ENCODE results near the gene TRIM32. TPM values are rescaled to one million over a fixed set of nuclear protein-coding genes. Genes with fewer than 3 reads are reported as not detected.

TRIM32 gene
- polyA plus RNA-seq, 1 donor (not counting 4 experiments of a cell fraction or from before 2014, with no cell fraction given): 21.3 TPM

- no peaks in the 10 kb centered on the region for H3K27me3 ChIP-seq (ENCODE audit: control insufficient read depth, extremely low read depth, insufficient read depth, low read length)
- H4K20me1 ChIP-seq (ENCODE audit: control insufficient read depth, extremely low read depth, insufficient read depth, low read length): no peaks in the 10 kb centered on the region
- TF ChIP-seq CTCF (optimal IDR thresholded peaks at IDR 0.05 in 1 of 3, IDR thresholded peaks at IDR 0.05 in 1 of 3, conservative IDR thresholded peaks at IDR 0.05 in 1 of 3; ENCODE audit: extremely low read depth in 1 of 3, insufficient read depth in 2 of 3, low read length in 3 of 3) (no peak), EZH2 (IDR thresholded peaks at IDR 0.05; ENCODE audit: low read length) (no peak)
- no peaks in the 10 kb centered on the region for H3K9me3 ChIP-seq (ENCODE audit: control insufficient read depth, low read depth, low read length)
- no peaks in the 10 kb centered on the region for H3K9me1 ChIP-seq (ENCODE audit: control insufficient read depth, extremely low read depth, insufficient read depth, low read length)
- DNase-seq (ENCODE audit: low read depth, low spot score) (no peak), FAIRE-seq (no peak)
- peaks cover 40% of the 10 kb centered on the region for H3K4me1 ChIP-seq (ENCODE audit: control insufficient read depth, extremely low read depth, insufficient read depth, low read length)
- H3K9ac ChIP-seq (ENCODE audit: control insufficient read depth, extremely low read depth, insufficient read depth, low read length): no peak overlapping the region
- dilution Hi-C loops (cut with MboI; ENCODE audit: extremely low pct_ligation_motif_present, low sequenced_read_pairs): no loop called here
- H2AFZ ChIP-seq (ENCODE audit: control insufficient read depth, low read length): no peak overlapping the region
- H3K36me3 ChIP-seq (ENCODE audit: control insufficient read depth in 2 of 2, extremely low read depth in 1 of 2, insufficient read depth in 2 of 2, low read length in 2 of 2): peaks cover 17 to 24% of the 10 kb centered on the region in 2 experiments
- no peak overlapping the region for H3K27ac ChIP-seq (ENCODE audit: control insufficient read depth, insufficient read depth, low read length)
- H3K4me3 ChIP-seq (ENCODE audit: control insufficient read depth in 2 of 3, extremely low read depth in 1 of 3, insufficient read depth in 2 of 3, low read depth in 1 of 3, low read length in 3 of 3): no peak overlapping the region
- H3K4me2 ChIP-seq (ENCODE audit: control insufficient read depth, extremely low read depth, insufficient read depth, low read depth, low read length): no peak overlapping the region
- H3K79me2 ChIP-seq (ENCODE audit: control insufficient read depth, insufficient read depth, low read length): peaks cover 46% of the 10 kb centered on the region
Observed at GRCh38 chr9:116700279-116700678, 13.2 kb downstream of the TRIM32 start.

DNA sequence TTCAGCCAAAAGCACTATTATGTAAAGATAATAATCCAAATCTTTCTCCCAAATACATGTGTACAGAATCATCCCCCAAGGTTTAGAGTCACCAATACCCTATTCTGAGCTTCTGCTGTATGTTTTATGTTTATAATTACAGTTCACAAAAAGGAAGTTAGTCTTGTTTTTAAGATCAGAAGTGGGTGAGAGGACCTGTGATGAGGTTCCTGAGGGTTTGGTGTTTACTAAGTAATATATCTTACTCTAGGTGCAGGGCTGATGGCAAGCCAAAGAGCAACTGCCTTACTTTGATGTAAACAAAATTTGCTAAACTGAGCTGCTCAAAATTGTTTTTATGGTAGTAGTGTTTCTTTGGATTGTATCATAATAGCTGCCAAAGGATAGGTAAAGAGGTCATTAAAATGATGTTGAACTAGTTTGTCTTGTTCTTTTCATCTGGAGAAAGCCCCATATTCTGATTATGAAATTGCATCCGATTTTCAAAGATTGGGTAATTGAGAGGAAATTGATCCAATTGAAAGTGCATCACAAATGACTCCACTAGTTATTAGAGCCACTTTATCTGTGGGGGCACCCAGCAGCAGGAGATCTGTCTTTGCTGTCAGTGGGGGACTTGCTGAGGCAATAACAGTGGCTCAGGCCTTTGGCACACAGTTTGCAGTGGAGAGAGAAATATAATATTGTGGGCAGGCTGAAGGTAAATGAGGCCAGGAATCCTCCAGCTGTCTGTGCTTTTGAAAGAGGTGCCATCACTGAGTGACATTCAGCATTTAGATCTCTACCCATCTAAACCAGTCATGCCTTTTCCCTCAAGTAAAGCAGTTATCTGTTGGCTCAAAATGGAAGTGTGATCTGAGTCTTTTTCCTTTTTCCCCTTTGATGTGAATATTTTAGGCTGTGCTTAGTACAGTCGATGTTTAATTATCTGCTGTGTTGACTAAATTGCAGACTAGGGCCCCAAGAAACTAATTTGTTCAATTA lies 14.1 kb downstream of the TRIM32 start:
- no peak for TF ChIP-seq EZH2 (IDR thresholded peaks at IDR 0.05; ENCODE audit: low read length)
- TF ChIP-seq CTCF (optimal IDR thresholded peaks at IDR 0.05 in 1 of 3, IDR thresholded peaks at IDR 0.05 in 1 of 3, conservative IDR thresholded peaks at IDR 0.05 in 1 of 3; ENCODE audit: extremely low read depth in 1 of 3, insufficient read depth in 2 of 3, low read length in 3 of 3): no peak
- dilution Hi-C loops (cut with MboI; ENCODE audit: extremely low pct_ligation_motif_present, low sequenced_read_pairs): no loop called here
- Histone ChIP-seq H3K9me3 (ENCODE audit: control insufficient read depth, low read depth, low read length) (no peaks in the 10 kb centered on the region), H2AFZ (ENCODE audit: control insufficient read depth, low read length) (no peak overlapping the region), H3K4me1 (ENCODE audit: control insufficient read depth, extremely low read depth, insufficient read depth, low read length) (peaks cover 40% of the 10 kb centered on the region), H3K4me3 (ENCODE audit: control insufficient read depth in 2 of 3, extremely low read depth in 1 of 3, insufficient read depth in 2 of 3, low read depth in 1 of 3, low read length in 3 of 3) (no peak overlapping the region), H3K9ac (ENCODE audit: control insufficient read depth, extremely low read depth, insufficient read depth, low read length) (no peak overlapping the region), H3K79me2 (ENCODE audit: control insufficient read depth, insufficient read depth, low read length) (peaks cover 39% of the 10 kb centered on the region), H3K9me1 (ENCODE audit: control insufficient read depth, extremely low read depth, insufficient read depth, low read length) (no peaks in the 10 kb centered on the region), H3K36me3 (ENCODE audit: control insufficient read depth in 2 of 2, extremely low read depth in 1 of 2, insufficient read depth in 2 of 2, low read length in 2 of 2) (peaks cover 17 to 24% of the 10 kb centered on the region in 2 experiments), H3K27ac (ENCODE audit: control insufficient read depth, insufficient read depth, low read length) (peak overlapping the region; percentile 5), H4K20me1 (ENCODE audit: control insufficient read depth, extremely low read depth, insufficient read depth, low read length) (no peaks in the 10 kb centered on the region), H3K4me2 (ENCODE audit: control insufficient read depth, extremely low read depth, insufficient read depth, low read depth, low read length) (peak overlapping the region; percentile 4), H3K27me3 (ENCODE audit: control insufficient read depth, extremely low read depth, insufficient read depth, low read length) (no peaks in the 10 kb centered on the region)
- DNase-seq (ENCODE audit: low read depth, low spot score): no peak
- peak; percentile 9 for FAIRE-seq

Data from keratinocyte (primary cell).